CD4-positive, alpha-beta T cell treated with Interleukin-15 for 1 hour (primary cell): ENCODE data around the gene OR11H7.
A peak's percentile ranks its signal among the peaks of the same experiment; 100 is the strongest.
"Not testable (repeated sequence)": the region's sequence is repeated elsewhere in the genome, so short reads cannot be mapped to it uniquely, and the experiment has no call there.

Experiments used
- DNase-seq: peaks from one replicate; pipeline ENCODE4 v3.0.0-alpha.2; 2020

OR11H7 gene

DNA sequence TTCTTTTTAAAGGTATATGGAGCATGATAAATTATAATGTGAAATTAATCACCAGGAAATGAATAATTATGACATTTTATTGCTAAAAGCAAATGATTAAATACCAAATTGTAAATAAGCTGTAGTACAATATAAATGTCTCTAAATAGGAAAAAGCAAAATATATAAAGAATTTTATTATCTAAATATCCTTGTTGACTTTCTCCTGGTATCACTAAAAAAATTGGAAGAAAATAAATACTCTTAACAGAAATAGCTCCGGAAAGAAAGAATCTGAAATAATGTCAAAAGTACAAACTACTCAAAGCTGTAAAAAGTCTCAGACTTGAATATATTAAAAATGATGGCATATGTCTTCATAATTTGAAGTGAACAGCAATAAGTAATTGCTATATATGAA lies at the start of gene OR11H7:
TSS of gene OR11H7 (plus strand) at position 301 of the 400 bp plus-strand sequence.
- no peak for DNase-seq

DNA sequence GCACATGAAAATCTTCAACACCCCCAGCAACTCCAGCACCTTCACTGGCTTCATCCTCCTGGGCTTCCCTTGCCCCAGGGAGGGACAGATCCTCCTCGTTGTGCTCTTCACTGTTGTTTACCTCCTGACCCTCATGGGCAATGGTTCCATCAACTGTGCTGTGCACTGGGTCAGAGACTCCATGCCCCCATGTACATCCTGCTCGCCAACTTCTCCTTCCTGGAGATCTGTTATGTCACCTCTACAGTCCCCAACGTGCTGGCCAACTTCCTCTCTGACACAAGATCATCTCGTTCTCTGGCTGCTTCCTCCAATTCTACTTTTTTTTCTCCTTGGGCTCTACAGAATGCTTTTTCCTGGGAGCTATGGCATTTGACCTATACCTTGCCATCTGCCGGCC lies 49.6 kb upstream of the OR11H7 start:
- DNase-seq: peak; percentile 17

DNA sequence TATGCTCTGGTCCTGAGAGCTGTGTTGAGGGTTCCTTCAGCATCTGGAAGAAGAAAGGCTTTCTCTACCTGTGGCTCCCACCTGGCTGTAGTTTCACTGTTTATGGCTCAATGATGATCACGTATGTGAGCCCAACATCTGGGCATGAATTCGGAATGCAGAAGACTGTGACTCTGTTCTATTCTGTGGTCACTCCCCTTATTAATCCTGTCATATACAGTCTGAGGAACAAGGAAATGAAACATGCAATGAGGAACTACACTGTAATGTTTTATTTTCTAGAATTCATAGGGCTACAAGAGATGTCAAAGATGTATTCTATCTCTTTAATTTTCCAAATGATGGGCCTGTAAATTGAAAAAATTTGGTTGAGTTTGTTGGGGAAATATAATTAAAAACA lies 48.9 kb upstream of the OR11H7 start:
- no peak for DNase-seq

DNA sequence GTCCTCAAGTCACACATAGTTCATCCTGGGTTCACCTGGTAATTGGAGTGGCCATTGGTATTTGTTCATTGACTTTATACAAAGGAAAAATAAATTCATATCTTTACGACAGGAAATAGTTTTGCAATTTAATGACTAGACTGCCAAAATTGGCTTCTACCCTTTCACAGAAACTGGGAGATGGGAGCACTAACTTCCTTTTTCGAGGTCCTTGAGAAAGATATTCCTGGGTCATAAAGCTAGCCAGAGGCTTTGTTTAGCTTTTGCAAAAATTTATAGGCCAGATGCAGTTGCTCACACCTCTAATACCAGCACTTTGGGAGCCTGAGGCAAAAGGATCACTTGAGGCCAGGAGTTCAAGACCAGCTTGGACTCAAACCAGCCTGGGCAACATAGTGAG lies 48.3 kb upstream of the OR11H7 start:
- no peak for DNase-seq

DNA sequence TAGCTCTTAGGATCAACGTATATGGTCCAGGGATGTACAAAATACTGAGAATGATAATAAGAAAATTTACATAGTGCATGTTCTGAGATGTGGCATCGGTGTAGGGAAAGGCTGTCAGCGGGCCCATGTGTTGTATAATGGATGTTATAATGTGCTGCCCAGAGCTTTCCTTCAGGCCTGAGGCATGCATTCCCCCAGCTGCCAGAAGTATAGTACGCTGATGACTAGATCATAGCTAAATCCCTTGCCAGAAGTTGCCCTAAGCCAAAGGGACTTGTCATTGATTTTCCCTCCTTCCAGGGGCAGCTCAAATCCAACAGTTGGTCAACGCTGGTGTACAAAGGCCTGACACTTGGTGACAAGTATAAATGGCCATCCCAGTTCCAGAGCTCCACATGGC lies 44.6 kb upstream of the OR11H7 start:
- no peak for DNase-seq

DNA sequence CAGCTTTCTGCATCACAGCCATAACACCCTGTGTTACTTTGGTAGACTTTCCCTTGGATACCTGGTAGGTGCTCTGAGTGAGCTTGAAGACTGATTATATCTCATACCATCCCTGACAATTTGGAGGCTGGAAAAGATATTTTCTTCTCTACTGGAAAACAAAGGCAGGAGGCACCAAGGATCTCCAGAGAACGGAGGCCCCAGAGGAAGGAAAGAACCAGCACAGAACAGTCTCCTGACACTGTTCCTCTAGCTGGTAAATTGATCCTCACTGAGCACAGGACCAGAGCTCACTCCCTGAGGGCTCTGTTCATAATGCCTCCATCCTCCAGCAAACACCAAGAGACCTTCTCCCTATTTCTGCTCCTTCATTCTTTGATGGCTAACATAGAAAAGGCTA lies 38.2 kb upstream of the OR11H7 start, which contains the start of gene OR11G2:
TSS of gene OR11G2 (plus strand) at position 301 of the 400 bp plus-strand sequence. CDS start 6,542 bp downstream, outside the sequence.
- DNase-seq: no peak

DNA sequence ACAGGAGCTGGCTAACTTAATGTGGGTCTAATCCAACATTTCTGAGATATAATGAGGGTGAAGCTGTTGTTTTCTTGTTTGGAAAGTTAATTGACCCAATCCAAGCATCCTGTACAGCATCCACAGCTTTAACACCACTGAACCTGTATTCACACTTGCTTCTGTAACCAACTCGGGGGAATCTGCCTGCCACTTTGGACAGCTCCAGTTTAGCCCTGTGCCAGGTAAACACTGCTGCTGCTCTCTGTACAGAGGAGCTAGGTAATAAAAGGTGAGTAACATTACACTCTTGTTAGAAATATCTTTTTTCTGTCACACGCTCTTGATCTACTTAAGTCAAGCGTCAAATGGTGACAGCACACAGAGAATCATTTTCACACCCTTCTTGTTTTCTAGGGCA lies 37.4 kb upstream of the OR11H7 start:
- no peak for DNase-seq

DNA sequence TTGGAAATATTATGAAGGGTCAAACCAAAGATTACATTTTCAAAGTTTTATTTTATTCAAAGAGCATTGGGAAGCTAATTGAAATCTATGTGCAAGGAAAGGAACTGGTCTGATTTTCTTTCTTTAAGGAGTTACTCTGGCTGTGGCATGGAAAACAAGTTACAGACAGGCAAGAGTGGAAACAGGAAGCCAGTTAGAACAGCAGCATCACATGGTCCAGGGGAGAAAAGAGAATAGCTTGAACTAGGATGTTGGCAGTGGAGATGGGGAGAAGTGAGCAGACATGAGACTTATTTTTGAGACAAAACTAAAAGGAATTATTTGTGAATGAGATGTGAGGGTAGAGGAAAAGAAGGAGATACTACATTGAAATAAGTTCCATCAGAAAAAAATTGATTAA lies 34.7 kb upstream of the OR11H7 start:
- no peak for DNase-seq

DNA sequence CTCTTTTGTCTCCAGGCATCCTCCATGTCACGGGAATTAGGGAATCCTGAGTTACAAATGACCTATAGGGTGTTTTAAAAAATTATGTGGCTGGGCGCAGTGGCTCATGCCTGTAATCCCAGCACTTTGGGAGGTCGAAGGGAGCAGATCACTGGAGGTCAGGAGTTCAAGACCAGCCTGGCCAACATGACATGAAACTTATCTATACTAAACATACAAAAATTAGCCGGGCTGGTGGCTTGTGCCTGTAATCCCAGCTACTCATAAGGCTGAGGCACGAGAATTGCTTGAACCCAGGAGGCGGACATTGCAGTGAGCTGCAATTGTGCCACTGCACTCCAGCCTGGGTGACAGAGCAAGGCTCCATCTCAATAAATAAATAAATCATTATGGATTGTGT lies 33.6 kb upstream of the OR11H7 start:
- DNase-seq: not testable (repeated sequence)

DNA sequence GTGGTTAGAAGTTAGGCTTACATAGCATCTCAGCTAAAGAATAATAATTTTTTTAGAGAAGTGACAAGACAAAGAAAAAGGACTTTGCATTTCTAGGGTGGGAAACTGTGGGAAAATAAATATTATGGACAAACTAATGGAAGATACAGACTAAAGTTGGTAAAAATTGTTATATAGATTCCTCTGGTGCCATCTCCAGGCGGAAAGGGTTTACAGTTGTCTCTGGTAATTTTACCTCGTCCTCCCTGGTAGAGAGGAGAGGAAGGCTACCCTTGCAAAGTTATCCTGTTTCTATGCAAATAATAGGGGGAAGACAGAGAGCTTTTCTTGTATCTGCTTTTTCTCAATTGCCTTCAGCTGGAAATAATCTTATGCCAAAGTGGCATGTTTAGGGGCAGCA lies 32.9 kb upstream of the OR11H7 start:
- no peak for DNase-seq

DNA sequence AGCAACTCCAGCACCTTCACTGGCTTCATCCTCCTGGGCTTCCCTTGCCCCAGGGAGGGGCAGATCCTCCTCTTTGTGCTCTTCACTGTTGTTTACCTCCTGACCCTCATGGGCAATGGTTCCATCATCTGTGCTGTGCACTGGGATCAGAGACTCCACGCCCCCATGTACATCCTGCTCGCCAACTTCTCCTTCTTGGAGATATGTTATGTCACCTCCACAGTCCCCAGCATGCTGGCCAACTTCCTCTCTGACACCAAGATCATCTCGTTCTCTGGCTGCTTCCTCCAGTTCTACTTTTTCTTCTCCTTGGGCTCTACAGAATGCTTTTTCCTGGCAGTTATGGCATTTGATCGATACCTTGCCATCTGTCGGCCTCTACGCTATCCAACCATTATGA lies 31.3 kb upstream of the OR11H7 start:
- DNase-seq: no peak

DNA sequence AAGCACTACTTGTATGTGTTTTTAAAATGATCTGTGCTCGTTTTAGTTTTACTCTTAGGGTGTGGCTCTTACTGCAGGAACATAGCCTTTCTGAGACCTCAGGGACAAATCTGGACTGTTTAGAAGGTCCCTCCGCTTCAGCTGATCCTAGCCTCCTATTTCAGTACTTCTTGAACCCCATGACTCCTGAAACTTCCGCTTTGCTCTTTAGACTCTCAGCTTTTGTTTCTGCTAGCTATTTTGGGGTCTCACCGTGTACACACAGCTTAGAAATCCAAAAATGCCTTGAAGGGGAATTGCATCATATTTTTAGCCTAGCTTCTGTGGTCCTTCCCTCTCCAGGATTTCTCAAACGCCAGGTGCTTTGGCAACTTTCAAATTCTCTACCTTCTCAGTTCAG lies 29.8 kb upstream of the OR11H7 start:
- no peak for DNase-seq

DNA sequence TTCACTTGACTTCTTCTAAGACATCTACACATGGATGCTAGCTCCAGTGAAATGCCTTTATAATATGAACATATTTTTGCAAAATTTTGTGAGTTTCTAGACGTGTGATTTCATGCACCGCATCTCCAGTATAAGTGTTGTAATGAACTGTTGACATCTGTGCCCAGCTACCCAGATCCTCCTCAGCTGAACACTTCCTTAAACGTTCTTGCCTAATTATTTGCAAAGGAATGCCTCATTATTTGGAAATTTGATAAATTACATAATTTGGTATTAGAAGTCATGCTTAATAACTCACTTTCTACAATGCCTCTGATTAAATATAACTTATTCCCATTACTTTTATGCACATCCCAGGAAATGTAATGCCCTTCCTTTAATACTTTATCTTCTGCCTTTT lies 24.1 kb upstream of the OR11H7 start:
- no peak for DNase-seq

DNA sequence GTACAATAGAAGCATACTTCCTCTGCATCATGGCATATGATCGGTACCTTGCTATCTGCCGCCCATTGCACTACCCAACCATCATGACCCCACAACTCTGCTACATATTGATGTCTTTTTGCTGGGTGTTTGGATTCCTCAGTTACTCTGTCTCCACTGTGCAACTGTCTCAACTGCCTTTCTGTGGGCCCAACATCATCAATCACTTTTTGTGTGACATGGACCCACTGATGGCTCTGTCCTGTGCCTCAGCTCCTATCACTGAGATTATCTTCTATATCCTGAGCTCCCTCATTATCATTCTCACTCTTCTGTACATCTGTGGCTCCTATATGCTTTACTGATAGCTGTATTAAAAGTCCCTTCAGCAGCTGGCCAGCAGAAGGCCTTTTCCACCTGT lies 19.2 kb upstream of the OR11H7 start:
- DNase-seq: no peak

DNA sequence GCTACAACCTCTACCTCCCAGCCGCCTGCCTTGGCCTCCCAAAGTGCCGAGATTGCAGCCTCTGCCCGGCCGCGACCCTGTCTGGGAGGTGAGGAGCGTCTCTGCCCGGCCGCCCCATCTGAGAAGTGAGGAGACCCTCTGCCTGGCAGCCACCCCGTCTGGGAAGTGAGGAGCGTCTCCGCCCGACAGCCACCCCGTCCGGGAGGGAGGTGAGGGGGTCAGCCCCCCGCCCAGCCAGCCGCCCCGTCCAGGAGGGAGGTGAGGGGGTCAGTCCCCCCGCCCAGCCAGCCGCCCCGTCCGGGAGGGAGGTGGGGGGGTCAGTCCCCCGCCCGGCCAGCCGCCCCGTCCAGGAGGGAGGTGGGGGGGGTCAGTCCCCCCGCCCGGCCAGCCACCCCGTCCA lies 16.4 kb upstream of the OR11H7 start:
- not testable (repeated sequence) for DNase-seq

DNA sequence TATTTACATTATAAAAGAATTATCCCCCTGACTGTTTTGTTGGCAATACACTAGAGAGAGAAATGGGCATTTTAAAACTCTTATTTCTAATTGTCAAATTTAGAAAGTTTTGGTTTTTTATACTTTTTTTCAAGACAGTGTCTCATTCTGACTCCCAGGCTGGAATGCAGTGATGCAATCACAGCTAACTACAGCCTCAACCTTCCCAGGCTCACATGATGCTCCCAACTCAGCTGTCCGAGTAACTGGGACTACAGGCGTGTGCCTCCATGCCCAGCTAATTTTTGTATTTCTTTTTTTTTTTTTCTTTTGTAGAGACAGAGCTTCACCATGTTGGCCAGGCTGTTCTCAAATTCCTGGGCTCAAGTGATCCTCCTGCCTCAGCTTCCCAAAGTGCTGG lies 13.6 kb upstream of the OR11H7 start:
- DNase-seq: no peak

DNA sequence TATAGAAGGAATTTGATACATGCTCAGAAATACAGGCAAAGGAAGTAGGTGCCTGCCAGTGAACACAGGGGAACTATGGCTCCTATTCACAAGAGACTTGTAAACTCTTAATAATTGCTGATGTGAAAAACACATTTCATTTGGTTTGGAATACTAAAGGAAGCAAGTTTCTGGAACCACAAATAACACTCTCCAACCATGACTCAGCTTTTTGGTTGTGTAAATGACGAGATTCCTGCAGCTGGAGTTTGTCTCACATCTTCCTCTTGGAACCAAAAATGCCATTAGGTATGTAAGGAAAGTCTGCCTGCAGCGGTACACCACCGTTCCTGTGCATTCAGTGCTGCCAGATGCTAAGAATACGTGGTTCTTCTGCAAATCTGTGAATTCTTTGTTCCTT lies 9.7 kb upstream of the OR11H7 start:
- DNase-seq: no peak

DNA sequence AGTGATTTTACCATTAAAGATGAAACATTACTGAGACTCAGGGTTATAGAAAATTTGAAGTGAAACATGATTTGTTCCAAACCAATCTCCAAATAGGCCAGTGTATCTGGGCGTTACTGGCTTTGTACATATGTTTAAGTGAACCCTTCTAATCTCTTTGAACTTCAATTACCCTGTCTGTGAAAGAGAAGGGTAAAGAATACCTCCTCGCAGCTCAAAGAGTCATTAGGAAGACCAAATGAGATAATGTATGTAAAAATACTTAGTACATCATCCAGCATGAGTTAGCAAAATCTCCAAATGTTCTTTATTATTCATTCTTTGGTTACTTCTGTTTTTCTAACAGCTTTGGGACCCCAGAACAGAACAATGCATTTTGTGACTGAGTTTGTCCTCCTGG lies 5.4 kb upstream of the OR11H7 start, which contains the start of gene OR11H6:
TSS of gene OR11H6 (plus strand) at position 301 of the 400 bp plus-strand sequence. CDS start at position 301, 0 bp downstream.
- DNase-seq: no peak

DNA sequence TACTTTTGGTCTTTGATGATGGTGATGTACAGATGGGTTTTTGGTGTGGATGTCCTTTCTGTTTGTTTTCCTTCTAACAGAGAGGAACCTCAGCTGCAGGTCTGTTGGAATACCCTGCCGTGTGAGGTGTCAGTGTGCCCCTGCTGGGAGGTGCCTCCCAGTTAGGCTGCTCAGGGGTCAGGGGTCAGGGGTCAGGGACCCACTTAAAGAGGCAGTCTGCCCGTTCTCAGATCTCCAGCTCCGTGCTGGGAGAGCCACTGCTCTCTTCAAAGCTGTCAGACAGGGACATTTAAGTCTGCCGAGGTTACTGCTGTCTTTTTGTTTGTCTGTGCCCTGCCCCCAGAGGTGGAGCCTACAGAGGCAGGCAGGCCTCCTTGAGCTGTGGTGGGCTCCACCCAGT lies 6.6 kb downstream of the OR11H7 start:
- DNase-seq: not testable (repeated sequence)

DNA sequence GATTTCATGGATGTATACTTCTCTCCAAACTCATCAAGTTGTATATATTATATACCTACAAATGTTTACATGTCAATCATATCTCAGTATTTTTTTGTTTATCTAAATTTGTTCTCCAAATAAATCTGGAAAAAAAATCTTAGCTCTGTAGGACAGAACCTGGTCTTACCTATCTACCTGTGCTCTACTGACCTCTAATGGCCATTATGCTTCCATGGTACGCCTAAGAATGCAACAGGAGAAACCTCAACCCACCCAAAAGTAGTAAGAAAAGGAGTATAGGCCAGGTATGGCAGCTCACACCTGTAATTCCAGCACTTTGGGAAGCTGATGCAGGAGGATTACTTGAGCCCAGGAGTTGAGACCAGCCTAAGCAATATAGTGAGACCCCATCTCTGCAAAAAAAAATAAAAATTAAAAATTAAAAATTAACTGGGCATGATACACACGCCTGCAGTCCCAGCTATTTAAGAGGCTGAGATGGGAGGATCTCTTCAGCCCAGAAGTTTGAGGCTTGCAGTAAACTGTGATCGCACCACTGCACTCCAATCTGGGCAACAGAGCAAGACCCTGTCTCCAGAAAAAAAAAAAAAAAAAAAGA lies 19.0 kb downstream of the OR11H7 start:
- DNase-seq: no peak

DNA sequence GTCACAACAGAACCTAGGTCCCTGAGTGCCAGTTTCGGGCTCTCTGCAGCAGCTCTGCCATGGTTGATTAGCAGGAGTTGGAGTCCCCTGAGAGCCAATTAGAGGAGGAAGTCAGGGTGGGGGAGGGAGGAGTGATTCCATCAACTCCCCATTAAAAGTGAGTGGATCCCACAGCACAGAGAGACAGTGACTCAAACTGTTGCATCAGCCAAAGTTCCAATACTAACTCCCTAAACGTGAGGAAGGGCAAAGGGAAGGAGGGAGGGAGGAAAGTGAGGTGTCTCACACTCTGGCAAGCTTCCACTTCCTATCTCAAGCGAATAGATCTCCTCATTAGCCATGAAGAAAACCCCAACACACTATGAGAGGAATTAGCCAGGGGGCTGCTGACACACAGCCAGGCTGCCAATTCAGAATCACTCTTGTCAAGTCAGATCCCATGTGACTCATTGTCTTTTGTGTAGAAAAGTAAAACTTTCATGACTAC lies 33.9 kb downstream of the OR11H7 start:
- no peak for DNase-seq

DNA sequence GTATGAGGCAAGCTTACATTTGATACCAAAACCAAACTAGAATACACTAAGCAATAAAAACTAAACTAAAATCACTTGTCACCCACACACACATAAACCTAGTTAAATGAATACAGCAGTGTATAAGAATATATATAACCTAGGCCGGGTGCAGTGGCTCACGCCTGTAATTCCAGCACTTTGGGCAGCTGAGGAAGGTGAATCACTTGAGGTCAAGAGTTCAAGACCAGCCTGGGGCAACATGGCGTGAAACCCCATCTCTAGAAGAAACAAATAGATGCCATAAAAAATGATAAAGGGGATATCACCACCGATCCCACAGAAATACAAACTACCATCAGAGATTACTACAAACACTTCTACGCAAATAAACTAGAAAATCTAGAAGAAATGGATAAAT lies 35.6 kb downstream of the OR11H7 start:
- DNase-seq: not testable (repeated sequence)

DNA sequence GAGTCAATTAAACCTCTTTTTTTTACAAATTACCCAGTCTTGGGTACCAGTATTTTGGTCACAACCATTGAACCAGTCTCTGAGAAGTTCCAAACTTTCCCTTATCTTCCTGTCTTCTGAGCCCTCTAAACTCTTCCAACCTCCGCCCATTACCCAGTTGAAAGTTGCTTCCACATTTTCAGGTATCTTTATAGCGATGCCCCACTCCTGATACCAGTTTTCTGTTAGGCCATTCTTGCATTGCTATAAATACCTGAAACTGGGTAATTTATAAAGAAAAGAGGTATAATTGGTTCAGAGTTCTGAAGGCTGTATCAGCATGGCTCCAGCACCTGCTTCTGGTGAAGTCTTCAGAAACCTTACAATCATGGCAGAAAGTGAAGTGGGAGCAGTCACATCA lies 45.3 kb downstream of the OR11H7 start:
- DNase-seq: no peak

DNA sequence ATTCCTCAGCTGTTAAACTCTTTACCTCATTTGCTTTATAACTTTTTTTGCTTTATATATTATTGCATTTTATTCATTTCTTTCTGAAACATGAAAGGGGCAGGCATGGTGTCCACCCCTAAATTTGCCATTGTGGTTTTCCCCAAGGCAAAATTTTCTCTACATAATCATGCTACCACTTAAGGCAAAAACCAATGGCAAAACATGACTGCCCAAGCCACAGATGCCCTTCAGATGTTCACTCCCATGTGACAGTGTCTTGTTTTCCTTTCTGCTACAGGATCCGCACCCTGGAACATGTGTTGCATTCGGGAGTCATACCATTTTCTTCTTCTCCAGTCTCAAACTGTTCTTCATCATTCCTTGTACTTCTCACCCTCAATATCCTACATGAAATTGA lies 48.6 kb downstream of the OR11H7 start:
- DNase-seq: no peak

DNA sequence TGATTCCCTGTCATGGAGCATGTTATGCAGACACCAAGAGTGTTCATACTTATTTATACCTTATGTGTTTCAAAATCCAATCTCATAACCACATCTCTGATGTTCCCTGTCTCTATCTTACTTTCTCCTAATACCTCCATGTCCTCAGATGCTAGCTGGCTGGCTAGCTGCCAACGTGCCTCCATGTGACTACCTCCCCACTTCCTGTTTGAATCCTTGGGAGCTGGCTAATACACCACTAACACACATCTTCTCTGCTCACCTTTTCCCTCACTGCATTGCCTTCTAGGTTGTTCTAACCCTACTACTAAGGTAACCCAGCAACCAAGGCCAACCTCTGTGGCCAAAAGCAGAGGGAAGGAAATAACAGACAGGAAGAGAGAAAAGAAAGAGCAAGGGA lies 49.6 kb downstream of the OR11H7 start:
- DNase-seq: no peak
